Activated naive CD4-positive, alpha-beta T cell treated with anti-CD3 and anti-CD28 coated beads, Interleukin-2, amount 10 ng/mL, durations not matched to agents 7 days and 5 days (primary cell): ENCODE measurements around the gene GRP.
A peak's percentile ranks its signal among the peaks of the same experiment; 100 is the strongest.

Experiments
- CTCF ChIA-PET: fragments of 350-600 bp; sonication (Branson Sonifier 250); formaldehyde crosslinking; loops from one replicate; lab custom pipeline; 2021; ENCODE audit warnings: antibody characterized with exemption; lab: Charles Lee
- DNase-seq: peaks from one replicate; pipeline ENCODE4 v3.0.0-alpha.2; 2020
- H3K27ac Mint-ChIP-seq: one replicate; pipeline ENCODE4 v1.8.0; 2021; ENCODE audit warnings: mild to moderate bottlenecking, moderate library complexity, mixed read lengths
- H3K27me3 Mint-ChIP-seq: one replicate; pipeline ENCODE4 v1.8.0; 2021; ENCODE audit warnings: mild to moderate bottlenecking, mixed read lengths
- H3K36me3 Mint-ChIP-seq: one replicate; pipeline ENCODE4 v1.8.0; 2021; ENCODE audit warnings: mixed read lengths
- H3K4me1 Mint-ChIP-seq: one replicate; pipeline ENCODE4 v1.8.0; 2021; ENCODE audit warnings: mixed read lengths
- H3K4me3 Mint-ChIP-seq: one replicate; pipeline ENCODE4 v1.8.0; 2021; ENCODE audit warnings: mild to moderate bottlenecking, moderate library complexity, mixed read lengths
- H3K9me3 Mint-ChIP-seq: one replicate; pipeline ENCODE4 v1.8.0; 2021; ENCODE audit warnings: mixed read lengths

The GRP gene

DNA sequence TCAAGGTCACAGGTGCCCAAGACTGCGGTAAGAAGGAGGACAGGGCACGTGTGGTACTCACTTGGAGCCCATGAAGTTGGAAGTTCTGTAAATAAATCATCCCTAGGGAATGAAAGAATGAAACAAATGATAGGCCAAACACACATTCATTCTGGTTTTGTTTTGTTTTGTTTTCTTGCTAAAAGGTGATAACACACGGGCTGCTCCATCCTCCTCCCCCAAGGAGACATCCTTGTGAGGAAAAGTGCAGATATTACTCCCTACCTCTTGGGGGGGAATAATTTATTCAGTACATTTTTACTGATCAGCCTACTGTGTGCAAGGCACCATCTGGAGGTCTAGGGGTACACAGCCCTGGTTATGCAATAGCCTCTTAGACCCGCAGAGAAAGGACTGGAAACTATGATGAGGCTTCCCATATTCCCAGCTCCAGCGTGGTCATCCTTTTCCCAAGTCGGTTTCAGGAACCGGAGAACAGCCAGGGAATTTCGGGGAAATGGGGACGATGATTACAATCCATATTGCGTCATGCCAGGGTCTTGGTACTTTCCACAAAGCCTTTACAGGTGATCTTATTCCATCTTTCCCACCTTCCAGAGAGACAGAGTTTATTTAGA, 47.0 kb downstream of the GRP start:
- Mint-ChIP-seq H3K4me3 (no peak overlapping the region), H3K4me1 (peaks cover 35% of the 10 kb centered on the region), H3K36me3 (no peaks in the 10 kb centered on the region), H3K9me3 (no peaks in the 10 kb centered on the region), H3K27ac (peak overlapping the region; percentile 55), H3K27me3 (peaks cover 96% of the 10 kb centered on the region)
- CTCF ChIA-PET: interaction anchor here (0.7 to 3.3 kb wide), 4 partner anchors 18 to 1231 kb away, joined by 3 to 11 read pairs (median 4); no protein-coding TSS in a partner anchor
- no peak for DNase-seq

DNA sequence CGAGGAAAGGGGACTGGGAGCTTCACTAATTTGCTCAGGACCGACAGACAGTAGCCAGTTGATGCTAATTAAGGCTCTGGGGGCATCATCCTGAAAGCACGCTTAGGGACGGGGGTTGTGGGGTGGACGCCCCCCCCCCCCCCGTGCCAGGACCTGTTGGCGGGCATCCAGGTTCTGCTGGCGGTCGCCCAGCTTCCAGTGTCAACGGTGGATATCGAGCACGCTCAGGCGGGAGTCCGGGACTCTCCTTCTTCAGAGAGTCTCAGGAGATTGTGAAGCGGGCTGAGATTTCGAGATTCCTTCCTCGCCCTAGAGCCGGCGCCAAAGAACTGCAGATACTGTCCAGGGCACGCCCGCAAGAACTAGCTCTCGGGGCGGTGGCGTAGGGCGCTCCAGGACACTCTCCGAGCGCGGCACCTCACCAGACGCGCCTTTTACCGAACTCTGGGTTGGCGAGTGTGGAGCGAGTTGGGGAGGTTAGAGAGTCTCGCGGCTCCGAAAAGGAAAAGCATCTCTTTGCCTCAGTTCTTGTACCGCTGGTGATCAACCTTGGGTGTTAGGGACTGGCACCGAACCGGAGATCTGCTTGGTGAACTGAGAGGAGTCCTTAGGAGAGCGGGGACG, 47.7 kb downstream of the GRP start:
- CTCF ChIA-PET: interaction anchor here (0.7 to 3.3 kb wide), 4 partner anchors 52 to 183 kb away, joined by 3 to 14 read pairs (median 7); no protein-coding TSS in a partner anchor
- no peaks in the 10 kb centered on the region for H3K36me3 Mint-ChIP-seq
- H3K4me3 Mint-ChIP-seq: no peak overlapping the region
- H3K27me3 Mint-ChIP-seq: peaks cover 100% of the 10 kb centered on the region
- DNase-seq: no peak
- peaks cover 36% of the 10 kb centered on the region for H3K4me1 Mint-ChIP-seq
- peak overlapping the region; percentile 55 for H3K27ac Mint-ChIP-seq
- no peaks in the 10 kb centered on the region for H3K9me3 Mint-ChIP-seq

DNA sequence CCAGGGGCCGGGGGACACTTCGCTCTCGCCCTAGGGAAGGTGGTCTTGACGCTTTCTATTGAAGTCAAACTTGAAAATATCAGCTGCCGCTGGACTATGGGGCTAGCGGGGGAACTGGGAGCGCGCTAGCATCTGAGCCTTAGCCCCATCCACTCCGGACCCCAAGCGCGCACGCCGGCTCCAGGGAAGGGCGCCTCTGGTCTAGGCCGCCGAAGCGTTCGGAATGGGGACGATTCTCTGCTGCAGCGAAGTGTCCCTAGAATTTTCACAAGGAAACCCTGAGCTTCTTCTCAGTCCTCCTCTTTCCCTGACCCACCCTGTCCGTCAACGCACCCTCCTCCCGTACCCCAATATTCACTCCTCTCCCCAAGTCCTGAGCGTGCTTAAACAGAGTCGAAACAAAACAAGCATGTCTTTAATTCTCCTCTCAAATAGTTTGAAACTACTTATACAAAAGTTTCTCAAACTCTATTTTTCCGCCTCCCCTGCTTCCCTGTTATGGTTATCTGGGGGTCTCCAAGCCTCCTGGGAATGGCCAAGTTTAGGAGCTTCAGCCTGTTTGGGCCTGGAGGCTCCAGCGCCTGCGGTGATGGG, 48.3 kb downstream of the GRP start:
- Mint-ChIP-seq H3K4me3 (no peak overlapping the region), H3K9me3 (no peaks in the 10 kb centered on the region), H3K27me3 (peaks cover 100% of the 10 kb centered on the region), H3K4me1 (peaks cover 36% of the 10 kb centered on the region), H3K27ac (no peak overlapping the region), H3K36me3 (no peaks in the 10 kb centered on the region)
- CTCF ChIA-PET: interaction anchor here (0.9 to 3.3 kb wide), 4 partner anchors 9 to 183 kb away, joined by 3 to 14 read pairs (median 7); no protein-coding TSS in a partner anchor
- no peak for DNase-seq

DNA sequence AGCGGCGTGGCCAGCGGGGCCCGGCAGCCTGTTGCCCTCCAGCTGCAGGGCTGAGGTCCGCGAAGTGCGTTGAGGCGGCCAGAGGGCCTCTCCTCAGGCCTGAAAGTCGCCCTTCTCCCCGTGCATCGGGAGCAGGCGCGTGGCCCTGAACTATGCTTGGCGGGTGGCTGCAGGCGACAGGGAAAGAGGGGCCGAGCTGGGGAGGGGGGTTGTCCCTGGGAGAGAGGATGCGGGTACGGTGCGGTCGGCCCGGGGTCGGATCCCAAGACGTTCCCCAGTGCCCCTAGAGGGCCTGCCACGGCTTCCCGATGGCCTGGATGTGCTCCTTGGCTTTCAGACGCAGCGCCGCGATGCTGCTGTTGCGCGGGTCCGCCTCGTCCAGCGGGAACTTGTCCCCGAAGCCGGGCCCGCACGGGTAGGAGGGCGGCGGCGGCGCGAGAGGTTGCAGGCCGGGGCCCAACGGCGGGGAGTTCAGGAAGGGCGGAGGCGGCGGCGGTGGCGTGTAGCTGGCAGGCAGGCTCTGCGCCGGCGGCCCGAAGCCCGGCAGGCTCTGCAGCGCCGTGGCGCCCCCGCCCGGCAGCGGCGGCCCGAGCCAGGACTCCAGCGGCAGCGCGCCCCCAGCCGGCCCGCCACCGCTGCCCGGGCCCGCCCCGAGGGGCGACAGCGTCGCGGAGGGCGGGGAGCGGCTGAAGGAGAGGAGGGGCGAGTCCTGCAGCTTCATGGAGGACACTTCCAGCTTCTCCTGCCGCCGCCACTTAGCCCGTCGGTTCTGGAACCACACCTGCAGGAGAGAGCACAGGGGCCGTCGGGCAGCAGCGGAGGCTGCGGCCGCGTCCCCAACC, 49.0 kb downstream of the GRP start:
- Mint-ChIP-seq H3K27me3 (peaks cover 100% of the 10 kb centered on the region), H3K27ac (peak overlapping the region; percentile 52), H3K4me3 (no peak overlapping the region), H3K4me1 (peaks cover 40% of the 10 kb centered on the region), H3K9me3 (no peaks in the 10 kb centered on the region), H3K36me3 (no peaks in the 10 kb centered on the region)
- DNase-seq: peak; percentile 61
- CTCF ChIA-PET: interaction anchor here (0.9 to 3.3 kb wide), 6 partner anchors 9 to 184 kb away, joined by 3 to 14 read pairs (median 6); no protein-coding TSS in a partner anchor

DNA sequence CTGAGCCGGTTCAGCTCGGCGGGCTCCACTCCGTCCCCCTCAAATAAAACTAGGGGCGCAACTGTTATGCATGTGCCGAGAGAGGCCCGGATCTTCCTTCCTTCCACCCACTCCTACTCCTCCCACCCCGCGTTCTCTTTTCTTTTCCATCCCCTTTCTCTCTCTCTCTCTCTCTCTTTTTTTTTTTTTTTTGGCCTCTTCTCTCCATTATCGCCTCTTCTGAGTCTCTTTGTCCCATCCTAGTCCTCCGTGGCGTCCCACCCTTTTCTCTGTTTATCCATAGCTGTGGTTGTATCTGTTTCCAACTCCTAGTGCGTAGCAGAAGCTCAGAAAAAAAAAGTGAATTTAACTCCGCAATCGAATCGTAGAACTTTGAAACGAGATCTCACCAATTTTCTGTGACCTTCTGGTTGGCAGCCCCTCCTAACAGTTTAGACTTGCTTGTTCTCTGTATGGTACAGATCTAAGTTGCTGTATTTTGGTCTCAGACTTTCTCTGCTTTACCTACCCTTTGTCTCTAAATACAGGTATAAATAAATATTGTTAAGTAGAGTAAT, 49.7 kb downstream of the GRP start:
- CTCF ChIA-PET: interaction anchor here (0.7 to 3.3 kb wide), 6 partner anchors 10 to 185 kb away, joined by 3 to 14 read pairs (median 6); no protein-coding TSS in a partner anchor
- Mint-ChIP-seq H3K36me3 (no peaks in the 10 kb centered on the region), H3K9me3 (no peaks in the 10 kb centered on the region), H3K4me3 (peak overlapping the region; percentile 19), H3K27me3 (peaks cover 100% of the 10 kb centered on the region), H3K27ac (no peak overlapping the region), H3K4me1 (peaks cover 41% of the 10 kb centered on the region)
- no peak for DNase-seq

DNA sequence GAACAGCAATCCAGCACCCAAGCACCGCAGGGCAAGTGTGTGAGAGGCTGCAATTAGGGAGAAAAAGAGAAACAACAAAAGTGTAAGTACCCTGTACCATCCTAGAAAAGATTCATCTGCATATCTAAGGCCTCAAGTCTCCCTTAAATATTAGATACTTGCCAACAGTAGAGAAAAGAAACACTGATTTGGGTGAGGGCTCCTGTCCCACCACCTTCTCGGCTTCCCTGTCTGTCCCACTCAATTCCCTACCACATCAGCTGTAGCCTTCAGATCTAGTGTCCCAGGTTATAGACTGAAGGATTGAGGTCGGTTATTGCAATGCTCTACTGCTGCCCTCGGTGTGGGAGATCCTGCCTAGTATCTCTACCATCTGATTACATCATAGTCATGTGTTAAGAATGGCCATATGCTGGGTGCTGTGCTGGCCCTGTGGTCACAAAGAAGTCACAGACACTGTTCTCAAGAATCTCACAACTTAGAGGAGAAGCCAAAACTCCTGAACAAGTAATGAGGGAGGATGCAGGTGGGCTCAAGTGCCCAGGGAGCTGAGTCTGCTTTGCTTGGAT, 50.8 kb downstream of the GRP start:
- Mint-ChIP-seq H3K36me3 (no peaks in the 10 kb centered on the region), H3K27me3 (peaks cover 100% of the 10 kb centered on the region), H3K9me3 (no peaks in the 10 kb centered on the region), H3K27ac (no peak overlapping the region), H3K4me3 (no peak overlapping the region), H3K4me1 (peaks cover 38% of the 10 kb centered on the region)
- CTCF ChIA-PET: interaction anchor here (3.4 kb wide), 1 partner anchor 132 kb away, joined by 12 read pairs; no protein-coding TSS in a partner anchor
- DNase-seq: no peak

DNA sequence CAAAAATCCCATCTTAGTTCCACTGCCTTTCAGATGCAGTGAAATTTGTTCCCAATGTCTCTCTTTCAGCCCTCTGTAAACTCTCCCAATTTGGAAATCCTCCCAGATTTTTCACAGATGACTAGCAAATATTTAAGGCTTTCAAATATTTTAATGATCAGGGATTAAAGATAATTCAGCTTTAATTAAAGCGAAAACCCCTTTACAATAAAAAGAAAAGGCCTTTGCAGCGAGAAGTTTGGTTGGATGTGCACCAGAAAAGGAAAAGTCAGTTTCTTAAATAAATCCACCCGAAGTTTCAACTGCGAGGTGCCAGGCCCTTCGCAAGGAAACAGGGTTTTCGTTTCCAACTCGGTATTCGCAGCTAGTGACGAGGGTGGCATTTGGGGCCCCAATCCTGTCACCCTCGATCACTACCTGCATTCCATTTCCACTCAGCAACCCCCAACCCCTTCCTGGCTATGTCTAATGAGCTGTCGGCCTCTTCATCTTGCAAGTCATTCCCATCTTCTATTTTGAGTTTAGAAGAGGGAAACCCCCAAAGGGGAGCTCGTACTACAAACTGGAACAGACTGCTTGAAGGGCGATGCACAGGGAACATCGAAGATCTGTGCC, 51.8 kb downstream of the GRP start:
- H3K36me3 Mint-ChIP-seq: no peaks in the 10 kb centered on the region
- H3K9me3 Mint-ChIP-seq: no peaks in the 10 kb centered on the region
- H3K27me3 Mint-ChIP-seq: peaks cover 100% of the 10 kb centered on the region
- DNase-seq: no peak
- H3K27ac Mint-ChIP-seq: no peak overlapping the region
- peaks cover 35% of the 10 kb centered on the region for H3K4me1 Mint-ChIP-seq
- H3K4me3 Mint-ChIP-seq: no peak overlapping the region
- CTCF ChIA-PET: interaction anchor here (3.4 kb wide), 1 partner anchor 131 kb away, joined by 12 read pairs; no protein-coding TSS in a partner anchor

DNA sequence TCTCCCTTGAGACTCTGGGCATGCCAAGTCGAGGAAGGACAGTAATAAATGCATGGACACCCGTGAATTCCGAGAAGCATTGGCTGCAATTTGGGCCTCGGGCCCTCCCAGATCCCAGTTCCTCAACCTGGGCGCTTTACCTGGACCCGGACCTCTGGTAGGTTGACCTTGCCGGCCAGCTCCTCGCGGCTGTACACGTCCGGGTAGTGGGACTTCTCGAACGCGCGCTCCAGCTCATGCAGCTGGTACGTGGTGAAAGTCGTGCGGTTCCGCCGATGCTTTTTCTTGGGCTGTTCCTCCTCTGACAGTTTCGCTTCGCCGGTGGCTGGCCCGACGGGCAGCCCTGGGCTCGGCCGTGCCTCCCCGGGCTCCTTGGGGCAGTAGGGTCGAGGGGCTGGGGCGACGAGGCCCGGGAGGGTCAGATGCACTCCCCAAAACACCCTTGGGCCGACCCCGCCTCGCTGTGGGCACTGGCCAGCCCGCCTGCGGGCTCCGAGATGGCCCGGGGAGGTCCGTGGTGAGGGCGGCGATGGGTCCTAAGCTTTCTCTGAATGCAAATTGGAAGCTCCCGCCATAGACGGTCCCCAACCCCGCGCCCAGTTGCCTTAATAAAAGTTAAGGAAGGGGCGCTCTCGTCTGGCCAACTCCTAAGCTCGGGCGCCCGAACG, 52.4 kb downstream of the GRP start:
- Mint-ChIP-seq H3K4me1 (peaks cover 32% of the 10 kb centered on the region), H3K9me3 (no peaks in the 10 kb centered on the region), H3K4me3 (no peak overlapping the region), H3K36me3 (no peaks in the 10 kb centered on the region), H3K27ac (no peak overlapping the region), H3K27me3 (peaks cover 96% of the 10 kb centered on the region)
- CTCF ChIA-PET: interaction anchor here (3.4 kb wide), 1 partner anchor 130 kb away, joined by 12 read pairs; no protein-coding TSS in a partner anchor
- peak; percentile 42 for DNase-seq

DNA sequence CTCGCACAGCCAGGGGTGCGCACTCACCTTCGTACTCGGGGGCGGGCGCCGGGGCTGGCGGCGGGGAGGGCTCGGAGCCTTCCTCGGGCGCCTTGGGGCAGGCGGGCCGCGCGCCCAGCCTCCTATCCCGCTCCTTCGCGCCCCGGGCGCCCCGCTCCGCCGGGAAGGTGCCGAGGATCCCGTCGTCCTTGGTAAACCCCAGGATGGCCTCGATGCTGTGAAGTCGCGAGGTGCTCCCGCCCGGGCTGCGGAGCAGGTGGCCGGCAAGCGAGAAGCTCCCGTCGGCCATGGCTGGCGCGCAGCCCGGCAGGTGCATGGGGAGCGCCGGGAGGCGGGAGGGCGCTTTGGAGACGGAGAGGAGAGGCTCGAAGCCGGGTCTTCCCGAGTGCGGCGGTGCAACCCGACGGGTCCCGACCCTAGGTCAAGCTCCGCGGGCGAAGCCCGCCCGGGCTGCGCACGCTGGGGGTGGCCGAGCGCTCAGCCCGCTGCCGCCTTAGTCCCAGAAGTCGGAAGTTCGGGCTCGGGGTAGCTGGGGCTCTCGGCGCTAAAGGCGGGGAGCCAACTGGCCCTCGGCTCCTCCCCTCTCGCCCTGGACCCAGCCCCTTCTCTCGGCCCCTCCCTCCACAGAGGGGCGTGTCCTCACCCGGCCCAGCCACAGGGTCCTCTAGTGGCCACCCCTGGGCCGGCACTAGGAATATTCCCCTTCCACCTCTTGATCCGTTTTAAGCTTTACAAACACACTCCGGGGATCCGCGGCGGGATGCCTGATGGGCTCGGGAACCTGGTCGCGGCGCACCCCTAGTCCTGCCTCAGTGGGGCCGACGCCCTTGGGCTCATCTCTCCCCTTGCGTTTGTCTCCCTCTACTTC, 53.2 kb downstream of the GRP start, which contains the start of gene RAX:
RAX (minus strand) TSS at position 564 of the 868 bp plus-strand sequence; CDS start at position 316, 248 bp downstream.
- peaks cover 25% of the 10 kb centered on the region for H3K4me1 Mint-ChIP-seq
- H3K9me3 Mint-ChIP-seq: no peaks in the 10 kb centered on the region
- H3K4me3 Mint-ChIP-seq: no peak within 1 kb of the TSS
- no peaks in the 10 kb centered on the region for H3K36me3 Mint-ChIP-seq
- CTCF ChIA-PET: interaction anchor here (3.4 kb wide), 1 partner anchor 129 kb away, joined by 12 read pairs; no protein-coding TSS in a partner anchor
- no peak within 1 kb of the TSS for H3K27ac Mint-ChIP-seq
- no peak for DNase-seq
- H3K27me3 Mint-ChIP-seq: peaks cover 89% of the 10 kb centered on the region

DNA sequence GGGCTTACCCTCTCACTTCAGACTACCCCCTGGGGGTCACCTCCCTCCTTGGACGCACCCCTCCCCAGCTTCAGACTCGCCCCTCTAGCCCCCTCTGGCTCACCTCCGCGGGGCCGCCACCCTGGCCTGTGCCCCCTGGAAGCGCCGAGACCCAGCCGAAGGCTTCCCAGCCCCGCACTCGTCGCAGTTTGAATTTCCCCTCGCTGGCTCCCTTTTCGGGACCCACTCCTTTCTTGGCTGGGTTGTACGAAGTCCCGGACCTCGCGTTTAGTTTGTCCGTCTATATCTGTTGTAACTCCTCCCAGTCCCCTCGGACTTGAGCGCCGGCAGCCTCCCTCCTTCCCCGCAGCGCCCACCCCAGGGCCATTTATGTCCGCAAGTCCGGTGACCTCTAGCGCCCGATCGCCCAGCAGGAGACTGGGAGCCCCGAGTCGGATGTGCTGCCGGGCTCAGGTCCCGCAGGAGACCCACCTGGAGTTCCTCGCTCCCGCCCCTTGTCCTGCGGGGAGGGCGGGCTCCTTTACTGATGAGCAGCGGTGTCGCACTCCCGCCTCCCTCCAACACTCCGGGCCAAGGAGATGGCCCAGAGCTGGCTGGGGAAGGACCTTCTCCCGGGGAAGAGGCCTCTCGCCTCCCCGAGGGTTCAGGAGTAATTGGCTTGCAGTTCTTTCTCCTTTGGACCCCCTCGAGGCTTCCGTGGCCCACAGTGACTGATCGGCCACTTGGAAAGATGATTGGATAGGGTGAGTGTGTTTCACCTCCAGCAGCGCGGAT, 54.0 kb downstream of the GRP start:
- no peak for DNase-seq
- CTCF ChIA-PET: interaction anchor here (2.6 to 3.4 kb wide), 2 partner anchors 128 kb away, joined by 6 to 12 read pairs; no protein-coding TSS in a partner anchor
- Mint-ChIP-seq H3K36me3 (no peaks in the 10 kb centered on the region), H3K27me3 (peaks cover 83% of the 10 kb centered on the region), H3K4me3 (no peak overlapping the region), H3K9me3 (no peaks in the 10 kb centered on the region), H3K27ac (no peak overlapping the region), H3K4me1 (peaks cover 17% of the 10 kb centered on the region)

DNA sequence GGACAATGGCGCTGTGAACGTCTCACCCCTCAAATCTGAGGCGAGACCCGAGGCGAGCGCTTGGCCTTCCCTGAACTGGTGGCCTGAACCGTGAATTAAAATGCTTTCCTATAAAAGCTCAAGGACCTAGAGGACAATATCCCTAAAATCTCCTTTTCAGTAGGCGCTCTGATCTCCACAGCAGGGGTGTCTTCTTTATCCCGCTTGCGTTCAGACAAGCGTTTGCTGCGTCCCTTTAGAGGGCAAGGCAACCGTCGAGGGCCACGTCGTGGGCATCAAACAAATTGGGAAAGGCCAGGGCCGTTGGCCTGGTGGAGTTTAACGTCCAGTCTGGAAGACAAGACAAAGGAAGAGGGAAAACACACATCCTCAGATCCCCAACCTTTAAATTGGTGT, 54.6 kb downstream of the GRP start:
- no peak overlapping the region for H3K4me3 Mint-ChIP-seq
- DNase-seq: no peak
- H3K27me3 Mint-ChIP-seq: peaks cover 78% of the 10 kb centered on the region
- CTCF ChIA-PET: interaction anchor here (2.6 kb wide), 1 partner anchor 128 kb away, joined by 6 read pairs; no protein-coding TSS in a partner anchor
- peaks cover 14% of the 10 kb centered on the region for H3K4me1 Mint-ChIP-seq
- H3K9me3 Mint-ChIP-seq: no peaks in the 10 kb centered on the region
- no peak overlapping the region for H3K27ac Mint-ChIP-seq
- no peaks in the 10 kb centered on the region for H3K36me3 Mint-ChIP-seq
